Measurements from ENCODE around the gene TMEM106B. TPM values are rescaled to one million over a fixed set of nuclear protein-coding genes. Genes with fewer than 3 reads are reported as not detected.

Gene TMEM106B
- total and polyA plus RNA-seq, 2 donors (not counting 3 experiments of a cell fraction or from before 2014, with no cell fraction given), result 13.7 to 23.1 TPM

DNA sequence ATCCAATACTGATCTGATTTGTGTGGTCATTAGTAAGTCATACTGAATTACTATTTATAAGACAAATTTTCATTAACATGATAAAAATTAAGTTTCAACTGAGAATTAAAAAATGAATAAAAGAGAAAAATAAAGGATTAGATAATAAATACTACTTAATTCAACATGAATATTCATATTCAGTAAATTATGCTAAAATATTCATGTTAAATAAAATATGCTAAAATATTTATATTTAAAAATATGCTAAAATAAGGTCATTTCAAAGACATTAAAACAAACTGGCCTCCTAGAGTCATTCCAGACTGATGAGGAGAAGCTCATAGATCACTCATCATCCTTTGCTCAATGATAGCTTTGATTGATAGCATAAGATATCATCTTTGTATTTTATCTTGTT is 16.7 kb upstream of the TMEM106B start:
- Histone ChIP-seq H3K9ac (replicated peaks; ENCODE audit: extremely low read depth, insufficient read depth, low read length) (no peak overlapping the region), H3K27ac (ENCODE audit: insufficient read depth, low read depth, low read length) (no peak overlapping the region), H3K79me2 (ENCODE audit: control insufficient read depth, insufficient read depth, low read length) (no peaks in the 10 kb centered on the region), H3K4me1 (ENCODE audit: control insufficient read depth, extremely low read depth, insufficient read depth, low read length) (no peaks in the 10 kb centered on the region), H3K4me2 (ENCODE audit: insufficient read depth, low read length) (no peak overlapping the region), H3K4me3 (replicated peaks in 1 of 3; ENCODE audit: insufficient read depth in 1 of 3, low read depth in 1 of 3, low read length in 3 of 3) (no peak overlapping the region), H3K27me3 (ENCODE audit: control insufficient read depth in 2 of 2, insufficient read depth in 2 of 2, low read length in 2 of 2) (peaks cover 2 to 3% of the 10 kb centered on the region in 2 experiments), H3K9me1 (replicated peaks; ENCODE audit: control insufficient read depth, extremely low read depth, insufficient read depth, low read length) (no peaks in the 10 kb centered on the region), H3K36me3 (ENCODE audit: control insufficient read depth in 2 of 2, extremely low read depth in 1 of 2, insufficient read depth in 2 of 2, low read length in 2 of 2) (no peaks in the 10 kb centered on the region), H2AFZ (ENCODE audit: low read depth, low read length) (no peak overlapping the region), H4K20me1 (replicated peaks; ENCODE audit: control insufficient read depth, extremely low read depth, insufficient read depth, low read length) (no peaks in the 10 kb centered on the region), H3K9me3 (replicated peaks; ENCODE audit: control insufficient read depth, insufficient read depth, low read length) (no peaks in the 10 kb centered on the region)
- ChIA-PET POLR2A (no interaction called here), CTCF (no interaction called here)
- intact Hi-C loops (cut with micrococcal nuclease) (no loop called here), dilution Hi-C loops (cut with MboI; ENCODE audit: extremely low pct_ligation_motif_present, low sequenced_read_pairs) (no loop called here)
- DNase-seq (ENCODE audit: low read depth, low spot score) (no peak), FAIRE-seq (no peak)
- BruUV-seq (replicated peaks), result no TSS peak
- TF ChIP-seq GATA2 (IDR thresholded peaks at IDR 0.05; ENCODE audit: insufficient read depth, insufficient read length, low read depth, low read length) (no peak), POLR2A (IDR thresholded peaks at IDR 0.05; ENCODE audit: low read depth, low read length) (no peak), MYC (IDR thresholded peaks at IDR 0.05; ENCODE audit: low read depth, low read length) (no peak), EZH2 (IDR thresholded peaks at IDR 0.05; ENCODE audit: borderline replicate concordance, low read depth, low read length, severe bottlenecking) (no peak), FOS (IDR thresholded peaks at IDR 0.05; ENCODE audit: borderline replicate concordance, insufficient read depth, low read length) (no peak), JUN (IDR thresholded peaks at IDR 0.05; ENCODE audit: borderline replicate concordance, insufficient read depth, insufficient read length, low read depth) (no peak), CTCF (IDR thresholded peaks at IDR 0.05; ENCODE audit: extremely low read depth in 1 of 2, insufficient read depth in 1 of 2, low read depth in 1 of 2, low read length in 2 of 2) (no peak), POLR2AphosphoS5 (IDR thresholded peaks at IDR 0.05; ENCODE audit: insufficient read depth, low read depth, low read length) (no peak)
- TF ChIP-seq, protein P1, sequence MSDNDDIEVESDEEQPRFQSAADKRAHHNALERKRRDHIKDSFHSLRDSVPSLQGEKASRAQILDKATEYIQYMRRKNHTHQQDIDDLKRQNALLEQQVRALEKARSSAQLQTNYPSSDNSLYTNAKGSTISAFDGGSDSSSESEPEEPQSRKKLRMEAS (IDR thresholded peaks at IDR 0.05; ENCODE audit: insufficient read depth, insufficient read length), result no peak

Measured in endothelial cell of umbilical vein (primary cell).